ENCODE measurements around the gene CFAP92.

The CFAP92 gene

GRCh38 chr3:128864351-128864811 is 129.5 kb downstream of the CFAP92 start:
- peak; percentile 71 for DNase-seq

GRCh38 chr3:128863560-128863959 is 130.3 kb downstream of the CFAP92 start:
- DNase-seq: no peak

- no peak for DNase-seq
Observed at GRCh38 chr3:128861491-128861890, 132.4 kb downstream of the CFAP92 start.

All from inflammatory macrophage treated with lipopolysaccharide for 4 hours (primary cell).